Glutamatergic neuron (in vitro differentiated cells): ENCODE data around the gene NNMT. TPM values are rescaled to one million over a fixed set of nuclear protein-coding genes. Genes with fewer than 3 reads are reported as not detected.
A peak's percentile ranks its signal among the peaks of the same experiment; 100 is the strongest.

Experiments used
- DNase-seq: peaks from one replicate; pipeline ENCODE4 v3.0.0; 2022
- H3K27ac Mint-ChIP-seq: one replicate; pipeline ENCODE4 v1.8.0; 2020; ENCODE audit warnings: mild to moderate bottlenecking, mixed read lengths, inconsistent platforms; ENCODE audit not compliant: unreplicated experiment
- H3K27me3 Mint-ChIP-seq: one replicate; pipeline ENCODE4 v1.8.0; 2020; ENCODE audit warnings: mild to moderate bottlenecking, moderate library complexity, mixed read lengths, inconsistent platforms; ENCODE audit not compliant: unreplicated experiment
- H3K36me3 Mint-ChIP-seq: one replicate; pipeline ENCODE4 v1.8.0; 2020; ENCODE audit warnings: mild to moderate bottlenecking, mixed read lengths, inconsistent platforms; ENCODE audit not compliant: unreplicated experiment
- H3K4me1 Mint-ChIP-seq: one replicate; pipeline ENCODE4 v1.8.0; 2020; ENCODE audit warnings: mild to moderate bottlenecking, low read depth, mixed read lengths, inconsistent platforms; ENCODE audit not compliant: unreplicated experiment
- H3K4me3 Mint-ChIP-seq: one replicate; pipeline ENCODE4 v1.8.0; 2020; ENCODE audit warnings: mild to moderate bottlenecking, mixed read lengths, inconsistent platforms; ENCODE audit not compliant: unreplicated experiment
- H3K9me3 Mint-ChIP-seq: one replicate; pipeline ENCODE4 v1.8.0; 2020; ENCODE audit warnings: mild to moderate bottlenecking, moderate library complexity, mixed read lengths, inconsistent platforms; ENCODE audit not compliant: unreplicated experiment
- CTCF ChIP-seq: fragments of 200-600 bp; sonication (generic); IDR thresholded peaks from one replicate; pipeline ENCODE4 v1.5.0; 2021; ENCODE audit not compliant: partially characterized antibody, unreplicated experiment
- total RNA-seq: library from RNA; stranded (reverse); fragmentation: NEBNext Ultra II Directional; extraction: Animal tissue kit (Norgen Biotek cat#: 25700); gene quantifications from one replicate; pipeline ENCODE4 v1.2.1, GENCODE V29; 2021; ENCODE audit not compliant: unreplicated experiment

NNMT gene
- total RNA-seq, 1 donor from 2014 or later, result 3.4 TPM

DNA sequence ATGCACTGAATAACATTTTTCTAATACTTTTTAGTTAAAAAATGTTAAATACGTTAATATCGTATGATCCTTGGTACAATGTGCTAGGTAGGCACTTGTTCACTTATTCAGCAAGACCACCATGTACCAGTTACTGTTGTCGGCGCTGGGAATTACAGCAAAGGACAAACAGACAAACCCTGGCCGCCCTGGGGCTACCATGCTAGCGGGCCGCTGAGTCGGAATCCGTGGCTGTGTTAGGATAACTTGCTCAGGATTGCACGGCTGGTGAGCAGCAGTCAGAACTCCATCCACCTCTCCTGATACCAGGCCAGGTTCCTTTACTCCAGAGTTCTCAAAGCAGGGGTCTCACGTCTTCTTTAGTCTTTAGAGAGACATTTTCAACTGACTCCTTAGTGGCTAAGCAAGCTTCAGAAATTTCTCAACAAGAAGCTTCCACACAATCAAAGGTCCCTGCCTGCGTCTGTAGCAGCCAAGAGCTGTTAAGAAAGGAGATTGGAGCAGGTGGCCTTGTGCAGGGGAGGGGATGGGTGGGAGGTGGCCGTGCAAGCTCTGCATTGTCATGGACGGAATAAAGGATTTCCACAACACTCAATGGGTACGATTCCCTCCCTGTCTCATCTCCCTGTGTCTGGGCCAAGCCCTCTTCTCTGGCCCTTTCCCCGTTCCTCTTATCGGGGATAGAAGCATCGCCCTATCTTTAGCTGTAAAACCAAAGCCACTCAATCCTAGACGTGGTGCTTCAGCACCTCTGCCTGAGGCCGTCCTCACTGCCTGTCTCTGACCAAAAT, 39.8 kb upstream of the NNMT start:
- H3K27ac Mint-ChIP-seq, result peak overlapping the region; percentile 88
- H3K27me3 Mint-ChIP-seq, result peaks cover 6% of the 10 kb centered on the region
- peak overlapping the region; percentile 55 for H3K4me3 Mint-ChIP-seq
- H3K36me3 Mint-ChIP-seq, result no peaks in the 10 kb centered on the region
- peaks cover 58% of the 10 kb centered on the region for H3K4me1 Mint-ChIP-seq
- peaks cover 4% of the 10 kb centered on the region for H3K9me3 Mint-ChIP-seq
- no peak for TF ChIP-seq CTCF
- peak; percentile 43 for DNase-seq

DNA sequence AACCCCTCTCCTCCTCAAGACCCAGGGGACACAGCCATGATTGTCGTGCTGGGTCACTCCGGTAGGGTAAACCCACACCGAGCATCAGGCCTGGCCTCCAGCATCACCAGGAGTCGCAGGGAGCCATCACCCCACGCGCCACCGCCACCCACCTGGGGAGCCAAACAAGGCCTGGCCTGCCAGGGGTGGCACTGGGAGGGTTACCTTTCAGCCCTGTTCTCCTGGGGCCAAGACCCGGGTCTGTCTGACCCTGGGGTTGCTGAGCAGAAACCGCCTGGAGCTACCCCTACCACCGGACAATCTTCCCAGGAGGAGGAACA, 39.3 kb upstream of the NNMT start:
- Mint-ChIP-seq H3K36me3 (no peaks in the 10 kb centered on the region), H3K9me3 (peaks cover 4% of the 10 kb centered on the region), H3K4me3 (peak overlapping the region; percentile 55), H3K27me3 (peaks cover 6% of the 10 kb centered on the region), H3K27ac (peak overlapping the region; percentile 88), H3K4me1 (peaks cover 52% of the 10 kb centered on the region)
- TF ChIP-seq CTCF, result no peak
- DNase-seq, result no peak

GRCh38 chr11:114257621-114258558, 38.3 kb upstream of the NNMT start:
- DNase-seq, result peak; percentile 60
- peak; percentile 41 for TF ChIP-seq CTCF
- Mint-ChIP-seq H3K36me3 (no peaks in the 10 kb centered on the region), H3K27me3 (peaks cover 6% of the 10 kb centered on the region), H3K27ac (peak overlapping the region; percentile 87), H3K9me3 (peaks cover 4% of the 10 kb centered on the region), H3K4me1 (peaks cover 43% of the 10 kb centered on the region), H3K4me3 (peak overlapping the region; percentile 60)

GRCh38 chr11:114258696-114259095, 37.5 kb upstream of the NNMT start:
- Mint-ChIP-seq H3K27me3 (peaks cover 6% of the 10 kb centered on the region), H3K4me3 (peak overlapping the region; percentile 60), H3K4me1 (peaks cover 36% of the 10 kb centered on the region), H3K36me3 (no peaks in the 10 kb centered on the region), H3K27ac (peak overlapping the region; percentile 48), H3K9me3 (peaks cover 4% of the 10 kb centered on the region)
- no peak for DNase-seq
- no peak for TF ChIP-seq CTCF
